Activated CD4-positive, alpha-beta T cell treated with anti-CD3 and anti-CD28 coated beads, Interleukin-2, Interleukin-4, amounts not matched to agents 100 ng/mL and 50 ng/mL, durations not matched to agents 16 hours and 8 hours (primary cell): ENCODE results near the gene PRODH.
"Not testable (repeated sequence)": the region's sequence is repeated elsewhere in the genome, so short reads cannot be mapped to it uniquely, and the experiment has no call there.

ENCODE experiments used
- DNase-seq: peaks from one replicate; pipeline ENCODE4 v3.0.0-alpha.2; 2020; ENCODE audit warnings: low spot score

PRODH gene, protein sequence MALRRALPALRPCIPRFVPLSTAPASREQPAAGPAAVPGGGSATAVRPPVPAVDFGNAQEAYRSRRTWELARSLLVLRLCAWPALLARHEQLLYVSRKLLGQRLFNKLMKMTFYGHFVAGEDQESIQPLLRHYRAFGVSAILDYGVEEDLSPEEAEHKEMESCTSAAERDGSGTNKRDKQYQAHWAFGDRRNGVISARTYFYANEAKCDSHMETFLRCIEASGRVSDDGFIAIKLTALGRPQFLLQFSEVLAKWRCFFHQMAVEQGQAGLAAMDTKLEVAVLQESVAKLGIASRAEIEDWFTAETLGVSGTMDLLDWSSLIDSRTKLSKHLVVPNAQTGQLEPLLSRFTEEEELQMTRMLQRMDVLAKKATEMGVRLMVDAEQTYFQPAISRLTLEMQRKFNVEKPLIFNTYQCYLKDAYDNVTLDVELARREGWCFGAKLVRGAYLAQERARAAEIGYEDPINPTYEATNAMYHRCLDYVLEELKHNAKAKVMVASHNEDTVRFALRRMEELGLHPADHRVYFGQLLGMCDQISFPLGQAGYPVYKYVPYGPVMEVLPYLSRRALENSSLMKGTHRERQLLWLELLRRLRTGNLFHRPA

GRCh38 chr22:18935889-18936529, at the start of gene PRODH:
TSS of gene PRODH (minus strand) at chr22:18936293. CDS start at chr22:18936287, 6 bp downstream.
- no peak for DNase-seq

- no peak for DNase-seq
Measured at GRCh38 chr22:18985780-18986179, 49.7 kb upstream of the PRODH start.

DNA sequence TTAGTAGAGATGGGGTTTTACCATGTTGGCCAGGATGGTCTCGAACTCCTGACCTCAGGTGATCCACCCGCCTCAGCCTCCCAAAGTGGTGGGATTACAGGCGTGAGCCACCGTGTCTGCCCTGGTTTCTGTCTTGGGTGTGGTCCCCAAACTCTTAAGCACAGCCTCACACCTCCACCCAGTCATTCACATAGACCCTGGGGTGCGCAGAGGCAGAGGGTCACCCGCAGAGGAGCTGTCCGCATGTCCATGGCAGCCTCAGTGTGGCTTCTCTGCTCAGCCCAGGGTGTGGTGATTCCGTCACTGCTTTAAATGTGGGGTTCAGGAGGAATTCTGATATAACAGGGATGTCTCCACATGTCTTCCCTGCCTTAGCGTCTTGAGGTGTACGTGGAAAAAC, 48.5 kb upstream of the PRODH start:
- DNase-seq, result no peak

DNA sequence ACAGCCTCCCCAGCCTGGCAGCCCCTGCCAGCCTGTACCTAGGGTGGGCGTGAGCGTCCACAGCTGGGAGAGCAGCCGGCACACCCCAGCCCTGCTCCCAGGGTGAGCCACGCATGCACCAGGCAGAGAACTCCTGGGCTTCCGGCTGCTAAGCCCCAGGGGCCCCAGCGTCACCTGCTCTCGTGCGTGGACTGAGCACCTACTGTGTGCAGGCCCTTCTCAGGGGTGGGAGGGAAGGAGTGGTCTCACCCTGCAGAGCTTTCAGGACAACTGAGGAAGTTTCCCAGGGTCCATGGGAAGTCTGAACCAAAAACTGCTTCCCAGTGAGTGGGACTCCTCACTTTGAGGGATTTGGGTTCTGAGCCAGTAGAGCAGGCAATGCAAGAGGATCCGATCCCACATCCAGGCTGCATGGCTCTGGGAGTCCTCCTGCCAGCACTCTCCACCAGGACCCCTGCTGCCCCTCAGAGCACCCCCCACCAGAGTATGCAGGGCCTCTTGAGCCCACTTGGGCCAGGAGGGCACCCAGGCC, 47.1 kb upstream of the PRODH start:
- no peak for DNase-seq

DNA sequence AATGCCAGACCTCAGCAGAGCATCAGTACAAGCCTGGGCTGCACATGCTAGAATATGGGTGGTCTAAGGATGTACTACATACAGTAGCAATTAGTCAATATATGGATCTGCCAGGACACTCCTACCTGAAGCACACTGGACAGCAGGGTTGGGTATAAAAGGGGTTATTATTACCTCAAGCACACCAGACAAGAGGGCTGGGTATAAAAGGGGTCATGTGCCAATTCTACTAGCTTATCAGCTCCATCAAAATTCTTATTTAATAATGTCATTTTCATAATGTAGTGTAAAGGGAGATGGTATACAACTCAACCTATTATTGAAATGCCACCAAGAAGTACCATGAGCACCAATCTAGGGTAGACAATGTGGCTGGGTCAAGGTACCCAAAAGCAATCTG, 44.7 kb upstream of the PRODH start:
- DNase-seq, result no peak

GRCh38 chr22:18979957-18980356, 43.9 kb upstream of the PRODH start:
- DNase-seq, result no peak

GRCh38 chr22:18978506-18978905, 42.4 kb upstream of the PRODH start:
- DNase-seq, result no peak

DNA sequence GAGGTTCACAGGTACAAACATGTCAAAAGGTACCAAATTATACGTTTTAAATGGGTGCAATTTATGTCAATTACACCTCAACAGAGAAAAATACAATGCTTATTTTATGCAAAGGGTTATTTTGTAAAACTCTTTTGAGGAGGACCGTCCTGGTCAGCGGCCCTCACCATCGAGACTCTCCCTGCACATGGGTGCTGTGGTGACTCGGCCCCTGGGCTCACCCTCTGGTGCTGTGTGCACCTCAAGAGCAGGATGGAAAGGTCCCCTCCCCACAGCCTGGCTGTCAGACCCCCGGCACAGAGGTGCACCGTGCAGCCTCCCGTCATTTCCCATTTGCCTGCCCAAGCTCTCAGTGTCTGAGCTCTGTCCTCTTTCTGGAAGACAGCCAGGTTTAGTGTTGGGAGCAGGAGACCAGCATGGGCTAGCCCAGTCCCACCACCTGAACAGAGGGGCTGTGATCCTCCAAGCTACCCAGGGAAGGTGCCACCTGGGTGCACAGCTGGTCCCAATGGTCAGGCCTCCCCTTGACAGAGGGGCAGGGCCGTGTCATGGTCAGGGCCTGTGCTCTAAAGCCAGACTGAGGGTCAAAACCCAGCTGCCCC, 41.8 kb upstream of the PRODH start:
- DNase-seq, result no peak

- no peak for DNase-seq
Measured at GRCh38 chr22:18976197-18976751, 40.2 kb upstream of the PRODH start.

GRCh38 chr22:18975434-18976196, 39.5 kb upstream of the PRODH start:
- DNase-seq, result no peak

DNA sequence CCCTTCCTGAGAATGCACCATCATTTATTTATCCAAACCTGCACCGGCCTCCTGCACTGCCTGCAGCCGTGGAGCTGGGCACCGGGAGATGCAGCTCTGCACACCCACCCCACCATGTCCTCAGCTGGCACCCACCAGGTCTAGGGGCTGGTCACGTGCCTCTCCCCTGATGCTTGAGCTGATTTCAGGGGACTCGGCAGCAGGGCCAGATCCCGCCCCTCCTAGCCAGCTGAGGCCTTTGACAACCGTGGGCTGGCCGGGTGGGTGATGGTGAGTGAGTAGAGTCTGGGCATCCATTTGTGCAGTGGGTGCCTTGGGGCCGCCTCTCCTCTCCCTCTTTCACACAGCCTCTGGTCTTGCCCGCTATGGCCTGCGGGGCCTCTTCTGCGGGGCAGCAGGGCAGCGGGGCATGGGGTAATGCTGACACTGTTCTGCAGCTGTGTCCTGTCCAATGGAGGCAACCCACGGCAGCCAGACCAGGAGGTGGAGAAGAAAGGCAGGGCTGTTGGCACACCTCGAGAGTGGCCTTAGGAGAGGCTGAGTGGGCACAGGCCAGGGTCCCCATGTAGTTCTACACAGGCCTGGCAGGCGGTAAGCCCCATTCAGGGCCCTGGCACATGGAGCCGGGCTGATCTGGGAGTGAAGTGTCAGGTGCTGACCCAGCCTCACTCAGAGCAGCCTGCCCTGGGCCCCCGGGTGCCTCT, 38.5 kb upstream of the PRODH start:
- no peak for DNase-seq

DNA sequence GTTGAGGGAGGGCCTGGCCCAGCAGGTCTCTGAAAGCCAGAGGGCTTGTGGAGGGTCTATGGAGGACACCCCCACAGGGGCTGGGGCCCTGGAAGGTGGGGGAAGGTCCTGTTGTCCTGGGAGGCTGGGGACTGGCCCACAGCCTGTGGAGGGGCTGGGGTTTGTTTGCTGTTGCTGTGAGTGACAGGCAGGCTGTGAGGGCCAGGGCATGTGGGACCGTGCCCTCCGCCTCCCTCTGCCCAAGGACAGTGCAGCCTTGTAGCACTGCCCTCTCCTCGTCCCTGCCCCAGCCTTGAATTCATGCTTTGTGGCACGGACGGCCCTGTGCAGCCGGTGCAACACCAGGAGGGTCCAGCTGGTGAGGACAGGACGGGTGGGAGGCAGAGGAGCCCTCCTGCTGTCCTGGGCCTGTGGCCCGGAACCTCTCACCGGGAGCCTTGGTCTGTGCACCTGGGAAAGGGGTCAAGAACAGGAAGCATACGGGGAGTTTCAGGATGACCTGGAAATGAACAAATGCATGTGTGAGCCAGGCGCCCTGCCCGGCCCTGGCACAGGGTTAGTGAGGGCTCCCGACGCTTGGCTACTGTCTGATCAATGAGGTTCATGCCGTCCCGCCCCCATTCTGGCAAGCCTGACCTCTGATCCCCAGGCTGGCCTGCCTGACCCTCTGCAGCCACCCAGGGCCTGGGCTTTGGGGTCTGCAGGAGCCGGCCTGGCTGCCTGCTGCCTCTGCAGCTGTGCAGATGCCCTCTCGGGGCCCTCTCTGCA, 37.4 kb upstream of the PRODH start:
- no peak for DNase-seq

GRCh38 chr22:18972591-18972990, 36.5 kb upstream of the PRODH start:
- DNase-seq, result not testable (repeated sequence)

- DNase-seq, result not testable (repeated sequence)
Measured at GRCh38 chr22:18972029-18972428, 35.9 kb upstream of the PRODH start.

DNA sequence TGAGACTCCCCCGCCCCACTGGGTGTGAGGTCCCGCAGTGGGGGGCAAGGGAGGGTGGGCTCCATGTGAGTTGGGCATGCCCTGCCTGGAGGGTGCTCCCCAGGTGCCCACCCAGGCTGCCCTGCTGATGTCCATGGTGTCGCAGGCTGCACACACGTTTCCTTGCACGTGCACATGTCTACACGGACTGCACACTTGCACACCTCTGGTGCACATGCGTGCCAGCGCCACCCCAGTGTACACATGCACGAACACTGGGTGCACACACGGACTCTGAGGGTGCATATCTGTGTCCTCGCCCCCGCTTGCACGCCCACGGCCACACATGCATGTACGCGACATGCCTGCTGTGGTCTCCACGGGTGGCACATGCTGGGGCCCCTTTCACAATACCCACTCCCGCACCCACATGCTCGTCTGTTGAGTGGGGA, 35.2 kb upstream of the PRODH start:
- no peak for DNase-seq

DNA sequence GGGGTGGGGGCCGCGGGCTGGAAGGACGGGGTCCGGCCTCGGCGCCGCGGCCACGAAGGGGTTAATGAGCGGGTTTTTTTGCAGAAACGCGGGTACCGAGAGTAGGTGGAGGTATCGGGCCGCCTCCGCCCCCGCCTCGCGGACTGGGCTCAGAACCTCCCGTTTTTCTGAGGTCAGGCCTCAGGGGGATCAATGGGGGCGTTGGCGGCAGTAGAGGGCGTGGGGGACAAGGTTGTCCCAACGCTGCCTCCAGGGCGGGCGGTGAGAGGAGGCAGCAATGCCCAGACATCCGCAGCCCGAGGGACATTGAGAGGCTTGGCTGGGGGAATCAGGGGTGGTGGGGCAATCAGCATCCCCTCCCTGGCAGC, 34.8 kb upstream of the PRODH start:
- DNase-seq, result no peak

GRCh38 chr22:18970176-18970947, 34.3 kb upstream of the PRODH start:
- no peak for DNase-seq

- not testable (repeated sequence) for DNase-seq
Measured at GRCh38 chr22:18969158-18969942, 33.3 kb upstream of the PRODH start.
